H9 (cell line): Measurements from ENCODE around the gene CDK10. TPM values are rescaled to one million over a fixed set of nuclear protein-coding genes. Genes with fewer than 3 reads are reported as not detected.
A peak's percentile ranks its signal among the peaks of the same experiment; 100 is the strongest.

Experiments used
- DNase-seq: peaks from one replicate; pipeline ENCODE4 v3.0.0-alpha.2; 2017
- H2AFZ ChIP-seq: one replicate; pipeline ENCODE4 v1.6.1; 2013; ENCODE audit warnings: mild to moderate bottlenecking, low read length, control low read depth, moderate library complexity
- H2AK5ac ChIP-seq: 2 replicates; pipeline ENCODE4 v1.6.1; 2013; ENCODE audit warnings: low read length, control low read depth, mixed read lengths; ENCODE audit not compliant: insufficient read length
- H2BK120ac ChIP-seq: one replicate; pipeline ENCODE4 v1.6.1; 2013; ENCODE audit warnings: low read depth, mild to moderate bottlenecking, low read length, control low read depth, inconsistent platforms; ENCODE audit not compliant: poor library complexity, severe bottlenecking
- H2BK12ac ChIP-seq: 2 replicates; pipeline ENCODE4 v1.6.1; 2013; ENCODE audit warnings: low read length, control low read depth, mixed read lengths, low read depth; ENCODE audit not compliant: insufficient read length
- H2BK15ac ChIP-seq: 2 replicates; pipeline ENCODE4 v1.6.1; 2013; ENCODE audit warnings: low read depth, low read length, control low read depth
- H2BK20ac ChIP-seq: one replicate; pipeline ENCODE4 v1.6.1; 2013; ENCODE audit warnings: low read depth, mild to moderate bottlenecking, low read length, control low read depth, inconsistent platforms; ENCODE audit not compliant: poor library complexity, severe bottlenecking
- H2BK5ac ChIP-seq: 2 replicates; pipeline ENCODE4 v1.6.1; 2013; ENCODE audit warnings: low read length, control low read depth, mixed read lengths; ENCODE audit not compliant: insufficient read length
- H3K14ac ChIP-seq: 2 replicates; pipeline ENCODE4 v1.6.1; 2013; ENCODE audit warnings: low read length, control low read depth; ENCODE audit not compliant: insufficient read depth
- H3K18ac ChIP-seq: 2 replicates; pipeline ENCODE4 v1.6.1; 2013; ENCODE audit warnings: low read depth, mild to moderate bottlenecking, mixed read lengths, low read length, control low read depth; ENCODE audit not compliant: insufficient read length
- H3K23ac ChIP-seq: 2 replicates; pipeline ENCODE4 v1.6.1; 2013; ENCODE audit warnings: low read length, control low read depth, mixed read lengths, low read depth; ENCODE audit not compliant: insufficient read length
- H3K23me2 ChIP-seq: 2 replicates; pipeline ENCODE4 v1.6.1; 2013; ENCODE audit warnings: low read depth, mild to moderate bottlenecking, mixed read lengths, low read length, control low read depth; ENCODE audit not compliant: insufficient read length, poor library complexity, severe bottlenecking
- H3K27ac ChIP-seq: 2 replicates; pipeline ENCODE4 v1.5.1; 2013; ENCODE audit warnings: low read length, control low read depth, mixed read lengths, low read depth; ENCODE audit not compliant: insufficient read length
- H3K27me3 ChIP-seq: 2 replicates; pipeline ENCODE4 v1.6.1; 2013; ENCODE audit warnings: low read length, control low read depth, inconsistent platforms; ENCODE audit not compliant: insufficient read depth
- H3K4ac ChIP-seq: 2 replicates; pipeline ENCODE4 v1.6.1; 2013; ENCODE audit warnings: low read depth, mild to moderate bottlenecking, control low read depth, inconsistent platforms, low read length, moderate library complexity
- H3K4me1 ChIP-seq: 2 replicates; pipeline ENCODE4 v1.6.1; 2013; ENCODE audit warnings: low read length, control low read depth, inconsistent platforms; ENCODE audit not compliant: insufficient read depth
- H3K4me2 ChIP-seq: 2 replicates; pipeline ENCODE4 v1.6.1; 2013; ENCODE audit warnings: low read length, control low read depth, mixed read lengths; ENCODE audit not compliant: insufficient read length, insufficient read depth
- H3K56ac ChIP-seq: 2 replicates; pipeline ENCODE4 v1.6.1; 2013; ENCODE audit warnings: low read depth, mild to moderate bottlenecking, mixed read lengths, low read length, control low read depth; ENCODE audit not compliant: insufficient read length
- H3K79me1 ChIP-seq: 2 replicates; pipeline ENCODE4 v1.6.1; 2013; ENCODE audit warnings: low read depth, mild to moderate bottlenecking, moderate library complexity, low read length, control low read depth, inconsistent platforms; ENCODE audit not compliant: insufficient read depth, poor library complexity, severe bottlenecking
- H3K79me2 ChIP-seq: 2 replicates; pipeline ENCODE4 v1.6.1; 2013; ENCODE audit warnings: low read length, control low read depth, inconsistent platforms; ENCODE audit not compliant: insufficient read depth
- H3K9ac ChIP-seq: 2 replicates; pipeline ENCODE4 v1.6.1; 2013; ENCODE audit warnings: low read length, control low read depth, mixed read lengths; ENCODE audit not compliant: insufficient read length; ENCODE audit errors: extremely low read depth
- H3K9me3 ChIP-seq: one replicate; pipeline ENCODE4 v1.6.1; 2013; ENCODE audit warnings: low read depth, low read length, inconsistent platforms; ENCODE audit not compliant: control insufficient read depth
- H3T11ph ChIP-seq: one replicate; pipeline ENCODE4 v1.6.1; 2013; ENCODE audit warnings: mild to moderate bottlenecking, low read length, control low read depth, inconsistent platforms
- H4K20me1 ChIP-seq: one replicate; pipeline ENCODE4 v1.6.1; 2013; ENCODE audit not compliant: control insufficient read depth, insufficient read length, insufficient read depth
- H4K5ac ChIP-seq: 2 replicates; pipeline ENCODE4 v1.6.1; 2013; ENCODE audit warnings: low read depth, mild to moderate bottlenecking, mixed read lengths, low read length, control low read depth; ENCODE audit not compliant: insufficient read length
- H4K8ac ChIP-seq: replicated peaks from 2 replicates; pipeline ENCODE4 v1.6.1; 2013; ENCODE audit warnings: low read length, control low read depth, mixed read lengths, low read depth; ENCODE audit not compliant: insufficient read length
- H4K91ac ChIP-seq: 2 replicates; pipeline ENCODE4 v1.6.1; 2013; ENCODE audit warnings: low read depth, mild to moderate bottlenecking, moderate library complexity, mixed read lengths, low read length, control low read depth; ENCODE audit not compliant: insufficient read length
- H3K27ac Mint-ChIP-seq, 3 experiments: 2 replicates in 2 of 3; 3 replicates in 1 of 3; pipeline ENCODE4 v1.8.0; 2020 to 2021; ENCODE audit warnings: mixed read lengths in 3 of 3, mild to moderate bottlenecking in 1 of 3, moderate library complexity in 1 of 3
- H3K27me3 Mint-ChIP-seq: 2 replicates; pipeline ENCODE4 v1.8.0; 2021; ENCODE audit warnings: low read depth, mild to moderate bottlenecking, moderate library complexity, mixed read lengths
- H3K36me3 Mint-ChIP-seq, 3 experiments: 2 replicates in 2 of 3; 3 replicates in 1 of 3; pipeline ENCODE4 v1.8.0; 2020 to 2021; ENCODE audit warnings: low read depth in 3 of 3, mixed read lengths in 3 of 3; ENCODE audit not compliant: insufficient read depth in 1 of 3
- H3K4me1 Mint-ChIP-seq, 2 experiments: 2 replicates each; pipeline ENCODE4 v1.8.0; 2020; ENCODE audit warnings: mixed read lengths in 2 of 2
- H3K4me3 Mint-ChIP-seq, 2 experiments: 2 replicates in 1 of 2; 3 replicates in 1 of 2; pipeline ENCODE4 v1.8.0; 2020 to 2021; ENCODE audit warnings: mild to moderate bottlenecking in 2 of 2, mixed read lengths in 2 of 2, moderate library complexity in 1 of 2
- H3K9me3 Mint-ChIP-seq, 2 experiments: 2 replicates in 1 of 2; 3 replicates in 1 of 2; pipeline ENCODE4 v1.8.0; 2020; ENCODE audit warnings: mild to moderate bottlenecking in 2 of 2, mixed read lengths in 2 of 2, moderate library complexity in 1 of 2
- WGBS: extraction: QIAGEN DNeasy Blood & Tissue Kit; methylation state at CpG from one replicate; pipeline ENCODE4 v1.1.7; 2013; ENCODE audit warnings: missing lambda C conversion rate, low lambda C conversion rate, mixed read lengths; ENCODE audit not compliant: insufficient read length; ENCODE audit errors: extremely low coverage; 5-methylcytosine and 5-hydroxymethylcytosine counted together
- total RNA-seq: library from RNA; stranded (reverse); gene quantifications from 2 replicates; pipeline ENCODE4 v1.2.1, GENCODE V29; 2021
- TF ChIP-seq, protein P1 (sequence below): fragments of 200-600 bp; sonication (generic); conservative IDR thresholded peaks from 3 replicates; pipeline ENCODE4 v1.8.0; 2021; ENCODE audit warnings: antibody characterized with exemption, mild to moderate bottlenecking

The CDK10 gene
- total RNA-seq, 1 experiment from 2014 or later, result 77.1 TPM

DNA sequence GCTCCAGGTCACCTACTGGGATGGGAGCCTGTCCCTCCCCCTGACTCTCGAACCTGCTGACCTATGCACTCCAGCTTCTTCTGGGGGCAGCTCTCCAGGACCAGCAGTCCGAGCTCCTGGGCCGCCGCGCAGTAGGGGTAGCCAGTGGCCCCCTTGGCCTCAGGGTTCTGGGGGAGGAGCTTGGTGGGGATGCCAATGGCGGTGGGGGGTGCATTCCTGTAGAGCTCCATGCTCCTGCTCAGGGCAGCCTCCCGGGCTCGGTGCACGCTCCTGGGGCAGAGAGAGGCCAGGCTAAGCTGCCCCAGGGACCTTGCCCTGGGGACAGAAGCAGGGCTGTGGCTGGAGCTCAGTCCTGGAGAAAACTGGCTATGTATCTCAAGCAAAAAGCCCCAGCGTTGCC, 22.7 kb downstream of the CDK10 start:
- Histone ChIP-seq H3K27ac (no peak overlapping the region), H3K9ac (no peak overlapping the region), H3T11ph (no peak overlapping the region), H3K14ac (no peak overlapping the region), H3K79me1 (no peaks in the 10 kb centered on the region), H3K27me3 (no peaks in the 10 kb centered on the region), H2AK5ac (no peak overlapping the region), H3K4me1 (no peaks in the 10 kb centered on the region), H2BK5ac (no peak overlapping the region), H3K23ac (no peak overlapping the region), H3K9me3 (no peaks in the 10 kb centered on the region), H4K5ac (no peak overlapping the region), H3K4me2 (no peak overlapping the region), H3K18ac (no peak overlapping the region), H3K56ac (no peak overlapping the region), H2AFZ (no peak overlapping the region), H2BK20ac (no peak overlapping the region), H4K8ac (no peak overlapping the region), H3K79me2 (no peaks in the 10 kb centered on the region), H2BK15ac (no peak overlapping the region), H3K23me2 (peaks cover 11% of the 10 kb centered on the region), H4K91ac (no peak overlapping the region), H3K4ac (no peak overlapping the region), H2BK12ac (no peak overlapping the region), H2BK120ac (no peak overlapping the region), H4K20me1 (no peaks in the 10 kb centered on the region)
- H3K4me3 Mint-ChIP-seq, result 0 out of 5 replicates have a peak overlapping the region, but pooled peaks of 1 of the 2 experiments have one; percentile 32
- TF ChIP-seq, protein P1, sequence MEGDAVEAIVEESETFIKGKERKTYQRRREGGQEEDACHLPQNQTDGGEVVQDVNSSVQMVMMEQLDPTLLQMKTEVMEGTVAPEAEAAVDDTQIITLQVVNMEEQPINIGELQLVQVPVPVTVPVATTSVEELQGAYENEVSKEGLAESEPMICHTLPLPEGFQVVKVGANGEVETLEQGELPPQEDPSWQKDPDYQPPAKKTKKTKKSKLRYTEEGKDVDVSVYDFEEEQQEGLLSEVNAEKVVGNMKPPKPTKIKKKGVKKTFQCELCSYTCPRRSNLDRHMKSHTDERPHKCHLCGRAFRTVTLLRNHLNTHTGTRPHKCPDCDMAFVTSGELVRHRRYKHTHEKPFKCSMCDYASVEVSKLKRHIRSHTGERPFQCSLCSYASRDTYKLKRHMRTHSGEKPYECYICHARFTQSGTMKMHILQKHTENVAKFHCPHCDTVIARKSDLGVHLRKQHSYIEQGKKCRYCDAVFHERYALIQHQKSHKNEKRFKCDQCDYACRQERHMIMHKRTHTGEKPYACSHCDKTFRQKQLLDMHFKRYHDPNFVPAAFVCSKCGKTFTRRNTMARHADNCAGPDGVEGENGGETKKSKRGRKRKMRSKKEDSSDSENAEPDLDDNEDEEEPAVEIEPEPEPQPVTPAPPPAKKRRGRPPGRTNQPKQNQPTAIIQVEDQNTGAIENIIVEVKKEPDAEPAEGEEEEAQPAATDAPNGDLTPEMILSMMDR, result no peak
- peaks cover 3 to 10% (median 3%) of the 10 kb centered on the region in 3 experiments; a peak in 6 of 7 replicates for H3K36me3 Mint-ChIP-seq
- H3K27me3 Mint-ChIP-seq, result peaks cover 16% of the 10 kb centered on the region
- no CpG with 5 or more reads among the region's 10 CpGs for WGBS
- no peaks in the 10 kb centered on the region for H3K9me3 Mint-ChIP-seq
- no peak for DNase-seq
- no peak overlapping the region for H3K27ac Mint-ChIP-seq
- H3K4me1 Mint-ChIP-seq, result peaks cover 13 to 18% of the 10 kb centered on the region in 2 experiments
